ENCODE measurements around the gene LMOD1. TPM values are rescaled to one million over a fixed set of nuclear protein-coding genes. Genes with fewer than 3 reads are reported as not detected.
"Not testable (repeated sequence)": the region's sequence is repeated elsewhere in the genome, so short reads cannot be mapped to it uniquely, and the experiment has no call there.

Gene LMOD1
- total RNA-seq, 2 donors from 2014 or later, result 112 to 190 TPM

GRCh38 chr1:201970334-201971159, 24.2 kb upstream of the LMOD1 start:
- no peaks in the 10 kb centered on the region for H3K4me1 ChIP-seq (replicated peaks)
- TF ChIP-seq POLR2AphosphoS5 (IDR thresholded peaks at IDR 0.05), result no peak
- TF ChIP-seq POLR2A (IDR thresholded peaks at IDR 0.05), result no peak
- no peak for TF ChIP-seq CTCF (IDR thresholded peaks at IDR 0.05)
- DNase-seq (ENCODE audit: low spot score), result no peak

GRCh38 chr1:201968202-201968925, 22.0 kb upstream of the LMOD1 start:
- Histone ChIP-seq H3K9me3 (no peaks in the 10 kb centered on the region), H3K27me3 (replicated peaks; ENCODE audit: insufficient read depth) (no peaks in the 10 kb centered on the region), H3K4me3 (no peak overlapping the region), H3K27ac (no peak overlapping the region), H3K4me1 (replicated peaks) (no peaks in the 10 kb centered on the region), H3K36me3 (no peaks in the 10 kb centered on the region)
- intact Hi-C loops (cut with DNase I), result no loop called here
- DNase-seq (ENCODE audit: low spot score), result no peak
- 84% methylated on average over 16 of the region's 16 CpGs for WGBS
- TF ChIP-seq CTCF (IDR thresholded peaks at IDR 0.05) (no peak), POLR2AphosphoS5 (IDR thresholded peaks at IDR 0.05) (no peak), POLR2A (IDR thresholded peaks at IDR 0.05) (no peak)

More at GRCh38 chr1:201970334-201971159, 24.2 kb upstream of the LMOD1 start:
- no peaks in the 10 kb centered on the region for H3K27me3 ChIP-seq (replicated peaks; ENCODE audit: insufficient read depth)
- intact Hi-C loops (cut with DNase I), result no loop called here
- H3K27ac ChIP-seq, result no peak overlapping the region
- H3K4me3 ChIP-seq, result no peak overlapping the region
- no peaks in the 10 kb centered on the region for H3K36me3 ChIP-seq
- no peaks in the 10 kb centered on the region for H3K9me3 ChIP-seq
- 57% methylated on average over 9 of the region's 9 CpGs for WGBS

GRCh38 chr1:201966171-201966570, 19.8 kb upstream of the LMOD1 start:
- peaks cover 0 to 8% of the 10 kb centered on the region in 2 donors for H3K36me3 ChIP-seq
- 89% methylated on average over 5 of the region's 5 CpGs for WGBS
- no peak for DNase-seq (ENCODE audit: low spot score)
- no peaks in the 10 kb centered on the region for H3K4me1 ChIP-seq (replicated peaks)
- H3K27ac ChIP-seq, result no peak overlapping the region
- TF ChIP-seq POLR2A (IDR thresholded peaks at IDR 0.05) (no peak), CTCF (IDR thresholded peaks at IDR 0.05) (no peak), POLR2AphosphoS5 (IDR thresholded peaks at IDR 0.05) (no peak)
- no peak overlapping the region for H3K4me3 ChIP-seq
- H3K9me3 ChIP-seq, result no peaks in the 10 kb centered on the region
- H3K27me3 ChIP-seq (replicated peaks; ENCODE audit: insufficient read depth), result no peaks in the 10 kb centered on the region
- intact Hi-C loops (cut with DNase I), result no loop called here

GRCh38 chr1:201964261-201964660, 17.9 kb upstream of the LMOD1 start:
- Histone ChIP-seq H3K27me3 (replicated peaks; ENCODE audit: insufficient read depth) (no peaks in the 10 kb centered on the region), H3K9me3 (no peaks in the 10 kb centered on the region), H3K4me3 (no peak overlapping the region), H3K36me3 (peaks cover 0 to 14% of the 10 kb centered on the region in 2 donors), H3K4me1 (replicated peaks) (no peaks in the 10 kb centered on the region), H3K27ac (no peak overlapping the region)
- DNase-seq (ENCODE audit: low spot score), result no peak
- TF ChIP-seq POLR2AphosphoS5 (IDR thresholded peaks at IDR 0.05) (no peak), CTCF (IDR thresholded peaks at IDR 0.05) (no peak), POLR2A (IDR thresholded peaks at IDR 0.05) (no peak)
- intact Hi-C loops (cut with DNase I), result no loop called here
- 82% methylated on average over 1 of the region's 1 CpG for WGBS

GRCh38 chr1:201962382-201962781, 16.0 kb upstream of the LMOD1 start:
- DNase-seq (ENCODE audit: low spot score); H3K27me3 ChIP-seq (replicated peaks; ENCODE audit: insufficient read depth); H3K27ac ChIP-seq; H3K9me3 ChIP-seq; H3K4me3 ChIP-seq; intact Hi-C loops (cut with DNase I); H3K4me1 ChIP-seq (replicated peaks): not testable (repeated sequence)
- 94% methylated on average over 10 of the region's 10 CpGs for WGBS
- H3K36me3 ChIP-seq, result peaks cover 0 to 18% of the 10 kb centered on the region in 2 donors
